Cardiac muscle cell (in vitro differentiated cells and primary cell): ENCODE data around the gene CFAP61. TPM values are rescaled to one million over a fixed set of nuclear protein-coding genes. Genes with fewer than 3 reads are reported as not detected.
A peak's percentile ranks its signal among the peaks of the same experiment; 100 is the strongest.

Source experiments
- DNase-seq, 2 donors: peaks; one replicate each; pipeline versions ENCODE4 v3.0.0 to v3.0.0-alpha.2; 2010 to 2017; ENCODE audit warnings: low read depth in 1 of 2, low spot score in 1 of 2
- H3K27ac ChIP-seq: fragments of 200-600 bp; sonication (generic); 2 replicates; pipeline ENCODE4 v1.5.1; 2016
- H3K27me3 ChIP-seq: fragments of 200-600 bp; sonication (generic); 2 replicates; pipeline ENCODE4 v1.6.0; 2016; ENCODE audit warnings: control low read depth
- H3K36me3 ChIP-seq: fragments of 200-600 bp; sonication (generic); 2 replicates; pipeline ENCODE4 v1.5.1; 2016; ENCODE audit warnings: control low read depth
- H3K4me1 ChIP-seq: fragments of 200-600 bp; sonication (generic); 2 replicates; pipeline ENCODE4 v1.8.1; 2017; ENCODE audit warnings: low read depth, mild to moderate bottlenecking, mixed run types
- H3K4me3 ChIP-seq: fragments of 200-600 bp; sonication (generic); 2 replicates; pipeline ENCODE4 v1.5.1; 2016; ENCODE audit warnings: mild to moderate bottlenecking
- H3K9me3 ChIP-seq: fragments of 200-600 bp; sonication (generic); 2 replicates; pipeline ENCODE4 v1.5.1; 2017; ENCODE audit warnings: low read depth, mild to moderate bottlenecking, control low read depth
- CTCF ChIP-seq: IDR thresholded peaks from 2 replicates; pipeline ENCODE4 v1.5.1; 2012; ENCODE audit warnings: low read depth, mild to moderate bottlenecking, low read length
- polyA plus RNA-seq: library from polyadenylated mRNA; unstranded; fragments of >200 nt; fragmentation: Nextera tagmentation; extraction: Ambion mirVana; gene quantifications from 2 replicates; pipeline ENCODE4 v1.2.1, GENCODE V29; 2016
- total RNA-seq: library from RNA; depleted of rRNA; stranded (reverse); fragments of >200 nt; gene quantifications from 2 replicates; pipeline ENCODE4 v1.2.3, GENCODE V29; 2016

Gene CFAP61
- total and polyA plus RNA-seq, 2 experiments from 2014 or later = 0.44 TPM; not detected in 1

GRCh38 chr20:20401991-20402390 lies 349.7 kb downstream of the CFAP61 start:
- Histone ChIP-seq H3K4me1 (no peaks in the 10 kb centered on the region), H3K4me3 (no peak overlapping the region), H3K27me3 (no peaks in the 10 kb centered on the region), H3K27ac (no peak overlapping the region), H3K9me3 (no peaks in the 10 kb centered on the region), H3K36me3 (no peaks in the 10 kb centered on the region)
- no peak for DNase-seq
- no peak for TF ChIP-seq CTCF

GRCh38 chr20:20404633-20405032 lies 352.3 kb downstream of the CFAP61 start:
- no peak for TF ChIP-seq CTCF
- H3K9me3 ChIP-seq = no peaks in the 10 kb centered on the region
- H3K36me3 ChIP-seq = no peaks in the 10 kb centered on the region
- no peaks in the 10 kb centered on the region for H3K27me3 ChIP-seq
- no peak overlapping the region for H3K4me3 ChIP-seq
- no peak for DNase-seq
- H3K4me1 ChIP-seq = no peaks in the 10 kb centered on the region
- no peak overlapping the region for H3K27ac ChIP-seq

GRCh38 chr20:20405623-20406022 lies 353.3 kb downstream of the CFAP61 start:
- no peak overlapping the region for H3K4me3 ChIP-seq
- peaks cover 3% of the 10 kb centered on the region for H3K4me1 ChIP-seq
- H3K36me3 ChIP-seq = no peaks in the 10 kb centered on the region
- no peaks in the 10 kb centered on the region for H3K27me3 ChIP-seq
- H3K27ac ChIP-seq = no peak overlapping the region
- TF ChIP-seq CTCF = no peak
- H3K9me3 ChIP-seq = no peaks in the 10 kb centered on the region
- DNase-seq = no peak

GRCh38 chr20:20406306-20406705 lies 354.0 kb downstream of the CFAP61 start:
- Histone ChIP-seq H3K4me1 (peaks cover 10% of the 10 kb centered on the region), H3K9me3 (no peaks in the 10 kb centered on the region), H3K27ac (no peak overlapping the region), H3K36me3 (no peaks in the 10 kb centered on the region), H3K4me3 (no peak overlapping the region), H3K27me3 (peaks cover under 1% of the 10 kb centered on the region)
- DNase-seq = no peak
- no peak for TF ChIP-seq CTCF

GRCh38 chr20:20407891-20408805 lies 355.8 kb downstream of the CFAP61 start:
- no peak overlapping the region for H3K27ac ChIP-seq
- H3K36me3 ChIP-seq = no peaks in the 10 kb centered on the region
- peaks cover 11% of the 10 kb centered on the region for H3K27me3 ChIP-seq
- peak in 1 of 2 donors; percentile 3 for DNase-seq
- no peaks in the 10 kb centered on the region for H3K9me3 ChIP-seq
- no peak overlapping the region for H3K4me3 ChIP-seq
- peaks cover 12% of the 10 kb centered on the region for H3K4me1 ChIP-seq
- peak; percentile 10 for TF ChIP-seq CTCF
